K562 (cell line): ENCODE data around the gene KRIT1. TPM values are rescaled to one million over a fixed set of nuclear protein-coding genes. Genes with fewer than 3 reads are reported as not detected.

Source experiments
- ATF3 ChIP-seq, 2 experiments: fragments of 450-650 bp in 1 of 2; sonication (generic) in 1 of 2; formaldehyde crosslinking in 1 of 2; IDR thresholded peaks in 1 of 2; conservative IDR thresholded peaks in 1 of 2; 2 replicates each; pipeline versions ENCODE4 v1.6.1 to v1.8.1; 2016 to 2023; ENCODE audit warnings: mild to moderate bottlenecking in 2 of 2, moderate library complexity in 2 of 2, inconsistent platforms in 1 of 2, missing genetic modification reagents in 1 of 2
- BHLHE40 ChIP-seq: IDR thresholded peaks from 2 replicates; pipeline ENCODE4 v1.6.1; 2011; ENCODE audit warnings: low read length, improper control_type of control experiment
- CBX5 ChIP-seq: IDR thresholded peaks from 2 replicates; pipeline ENCODE4 v1.6.1; 2014; ENCODE audit warnings: low read depth, borderline replicate concordance
- FIP1L1 ChIP-seq: fragments of 200-400 bp; formaldehyde crosslinking; IDR thresholded peaks from 2 replicates; pipeline ENCODE4 v1.6.1; 2018; ENCODE audit warnings: mild to moderate bottlenecking, low read depth, low read length; ENCODE audit not compliant: poor library complexity, severe bottlenecking
- HCFC1 ChIP-seq: IDR thresholded peaks from 2 replicates; pipeline ENCODE4 v1.6.1; 2012; ENCODE audit warnings: low read depth, low read length, improper control_type of control experiment
- MAFK ChIP-seq: IDR thresholded peaks from 2 replicates; pipeline ENCODE4 v1.6.1; 2011; ENCODE audit warnings: low read length, improper control_type of control experiment
- NCOR1 ChIP-seq: fragments of 450-650 bp; IDR thresholded peaks from 2 replicates; pipeline ENCODE4 v1.6.1; 2016; ENCODE audit warnings: mild to moderate bottlenecking, moderate library complexity
- RFX1 ChIP-seq: fragments of 450-650 bp; IDR thresholded peaks from 2 replicates; pipeline ENCODE4 v1.6.1; 2016; ENCODE audit warnings: mild to moderate bottlenecking, moderate library complexity
- RNF2 ChIP-seq: sonication (generic); IDR thresholded peaks from 2 replicates; pipeline ENCODE4 v1.6.1; 2016
- SMC3 ChIP-seq: conservative IDR thresholded peaks from 2 replicates; pipeline ENCODE4 v1.6.1; 2011; ENCODE audit warnings: low read depth, low read length, improper control_type of control experiment; ENCODE audit not compliant: insufficient read depth
- SUPT5H ChIP-seq: fragments of 450-650 bp; IDR thresholded peaks from 2 replicates; pipeline ENCODE4 v1.6.1; 2016
- TFAP4 ChIP-seq: sonication (generic); formaldehyde crosslinking; IDR thresholded peaks from 2 replicates; pipeline ENCODE4 v1.8.0; 2022; ENCODE audit warnings: missing genetic modification reagents, mild to moderate bottlenecking, moderate library complexity, borderline replicate concordance
- XRCC5 ChIP-seq: fragments of 200-400 bp; formaldehyde crosslinking; IDR thresholded peaks from 2 replicates; pipeline ENCODE4 v1.6.1; 2017; ENCODE audit warnings: low read depth, mild to moderate bottlenecking, low read length
- ZMIZ1 ChIP-seq, 2 experiments: fragments of 150-350 bp in 1 of 2; IDR thresholded peaks; 2 replicates each; pipeline ENCODE4 v1.6.1; 2012 to 2016; ENCODE audit warnings: low read depth in 2 of 2, low read length in 2 of 2, mild to moderate bottlenecking in 1 of 2, moderate library complexity in 1 of 2
- polyA plus RNA-seq, 8 experiments: library from polyadenylated mRNA; depleted of rRNA in 4 of 8; stranded (reverse) in 5 of 8; unstranded in 3 of 8; fragments of >200 nt; fragmentation: Nextera tagmentation in 2 of 8; fragmentation: Illumina TruSeq in 1 of 8; extraction: Ambion mirVana in 2 of 8; extraction: Trizol in 1 of 8; gene quantifications; 2 replicates each; pipeline versions ENCODE4 v1.2.1 to v1.2.3, GENCODE V29; 2011 to 2014; ENCODE audit warnings: inconsistent platforms in 1 of 8, missing spikeins in 1 of 8
- total RNA-seq, 7 experiments: library from RNA; depleted of rRNA in 6 of 7; stranded (reverse); fragments of >200 nt in 6 of 7; fragmentation: Illumina TruSeq in 2 of 7; extraction: Trizol in 2 of 7; gene quantifications; 2 replicates each; pipeline versions ENCODE4 v1.2.1 to v1.2.3, GENCODE V29; 2011 to 2021; ENCODE audit warnings: low replicate concordance in 1 of 7
- TF ChIP-seq, protein P1 (sequence below): sonication (generic); formaldehyde crosslinking; IDR thresholded peaks from 2 replicates; pipeline ENCODE4 v1.8.0; 2023; ENCODE audit warnings: mild to moderate bottlenecking, missing genetic modification reagents
- TF ChIP-seq, protein P2 (sequence below): fragments of 250-450 bp; sonication (Bioruptor Pico); IDR thresholded peaks from 2 replicates; pipeline ENCODE4 v1.8.0; 2022; ENCODE audit warnings: inconsistent platforms, mild to moderate bottlenecking, moderate library complexity, borderline replicate concordance
- TF ChIP-seq, protein P3 (sequence below), 2 experiments: IDR thresholded peaks in 1 of 2; conservative IDR thresholded peaks in 1 of 2; 2 replicates each; pipeline ENCODE4 v1.6.1; 2016; ENCODE audit warnings: low read depth in 2 of 2, mild to moderate bottlenecking in 1 of 2, missing compliant biosample characterization in 1 of 2, missing genetic modification characterization in 1 of 2, moderate library complexity in 1 of 2

The KRIT1 gene
- total and polyA plus RNA-seq, 9 of the 15 experiments (the other 6 are each of a cell fraction or from before 2014, with no cell fraction given): 21.5 to 81.4 (median 55.9) TPM

GRCh38 chr7:92161271-92161670 is 84.4 kb downstream of the KRIT1 start (continued):
- TF ChIP-seq ATF3 (IDR thresholded peaks at IDR 0.05): peak; percentile 25; the same call in 1 of the 2 replicates
- no peak for TF ChIP-seq ATF3 (CRISPR knock-in tag; conservative IDR thresholded peaks at IDR 0.05)
- TF ChIP-seq CBX5: no peak
- no peak for TF ChIP-seq HCFC1
- TF ChIP-seq, protein P1, sequence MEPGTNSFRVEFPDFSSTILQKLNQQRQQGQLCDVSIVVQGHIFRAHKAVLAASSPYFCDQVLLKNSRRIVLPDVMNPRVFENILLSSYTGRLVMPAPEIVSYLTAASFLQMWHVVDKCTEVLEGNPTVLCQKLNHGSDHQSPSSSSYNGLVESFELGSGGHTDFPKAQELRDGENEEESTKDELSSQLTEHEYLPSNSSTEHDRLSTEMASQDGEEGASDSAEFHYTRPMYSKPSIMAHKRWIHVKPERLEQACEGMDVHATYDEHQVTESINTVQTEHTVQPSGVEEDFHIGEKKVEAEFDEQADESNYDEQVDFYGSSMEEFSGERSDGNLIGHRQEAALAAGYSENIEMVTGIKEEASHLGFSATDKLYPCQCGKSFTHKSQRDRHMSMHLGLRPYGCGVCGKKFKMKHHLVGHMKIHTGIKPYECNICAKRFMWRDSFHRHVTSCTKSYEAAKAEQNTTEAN (CRISPR knock-in tag): no peak
- TF ChIP-seq ZMIZ1 (IDR thresholded peaks at IDR 0.05; ENCODE audit: low read depth in 2 of 2, low read length in 2 of 2): peak in 1 of 2 experiments; percentile 76; a peak in 2 of 4 replicates
- no peak for TF ChIP-seq XRCC5
- TF ChIP-seq, protein P2, sequence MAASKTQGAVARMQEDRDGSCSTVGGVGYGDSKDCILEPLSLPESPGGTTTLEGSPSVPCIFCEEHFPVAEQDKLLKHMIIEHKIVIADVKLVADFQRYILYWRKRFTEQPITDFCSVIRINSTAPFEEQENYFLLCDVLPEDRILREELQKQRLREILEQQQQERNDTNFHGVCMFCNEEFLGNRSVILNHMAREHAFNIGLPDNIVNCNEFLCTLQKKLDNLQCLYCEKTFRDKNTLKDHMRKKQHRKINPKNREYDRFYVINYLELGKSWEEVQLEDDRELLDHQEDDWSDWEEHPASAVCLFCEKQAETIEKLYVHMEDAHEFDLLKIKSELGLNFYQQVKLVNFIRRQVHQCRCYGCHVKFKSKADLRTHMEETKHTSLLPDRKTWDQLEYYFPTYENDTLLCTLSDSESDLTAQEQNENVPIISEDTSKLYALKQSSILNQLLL: no peak
- peak; percentile 79 for TF ChIP-seq RNF2
- no peak for TF ChIP-seq BHLHE40
- TF ChIP-seq FIP1L1: no peak
- peak; percentile 89 for TF ChIP-seq NCOR1
- no peak for TF ChIP-seq TFAP4 (CRISPR knock-in tag)
- TF ChIP-seq, protein P3, sequence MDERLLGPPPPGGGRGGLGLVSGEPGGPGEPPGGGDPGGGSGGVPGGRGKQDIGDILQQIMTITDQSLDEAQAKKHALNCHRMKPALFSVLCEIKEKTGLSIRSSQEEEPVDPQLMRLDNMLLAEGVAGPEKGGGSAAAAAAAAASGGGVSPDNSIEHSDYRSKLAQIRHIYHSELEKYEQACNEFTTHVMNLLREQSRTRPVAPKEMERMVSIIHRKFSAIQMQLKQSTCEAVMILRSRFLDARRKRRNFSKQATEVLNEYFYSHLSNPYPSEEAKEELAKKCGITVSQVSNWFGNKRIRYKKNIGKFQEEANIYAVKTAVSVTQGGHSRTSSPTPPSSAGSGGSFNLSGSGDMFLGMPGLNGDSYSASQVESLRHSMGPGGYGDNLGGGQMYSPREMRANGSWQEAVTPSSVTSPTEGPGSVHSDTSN (CRISPR knock-in tag; IDR thresholded peaks at IDR 0.05; ENCODE audit: low read depth): peak; percentile 30; the same call in 1 of the 2 replicates
- TF ChIP-seq, protein P3 (tag; conservative IDR thresholded peaks at IDR 0.05; ENCODE audit: low read depth): peak; percentile 98
- peak; percentile 48 for TF ChIP-seq RFX1
- TF ChIP-seq SUPT5H: no peak
- TF ChIP-seq SMC3: no peak
- TF ChIP-seq MAFK: peak; percentile 40; the same call in 1 of the 2 replicates
